ENCODE measurements around the gene EXOC4.

Gene EXOC4

DNA sequence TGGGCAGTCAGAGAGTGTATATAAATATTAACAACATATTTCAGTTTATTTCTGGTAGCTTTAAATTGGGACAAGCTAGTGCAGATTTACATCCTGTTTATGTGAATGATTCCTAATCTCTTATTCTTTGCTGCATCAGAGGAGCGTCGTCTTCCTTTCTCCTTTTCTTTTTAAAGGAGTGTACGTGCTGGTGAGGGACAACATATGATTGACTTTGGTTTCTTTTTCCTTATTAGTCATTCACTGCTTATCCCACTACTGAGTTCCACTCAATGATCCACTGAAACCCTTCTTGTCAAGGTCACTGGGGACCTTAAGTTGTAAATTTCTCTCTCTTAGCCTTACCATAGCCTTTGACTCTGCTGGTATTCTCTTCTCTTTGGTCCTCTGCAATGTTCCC lies 116.3 kb downstream of the EXOC4 start:
- no peak for DNase-seq

DNA sequence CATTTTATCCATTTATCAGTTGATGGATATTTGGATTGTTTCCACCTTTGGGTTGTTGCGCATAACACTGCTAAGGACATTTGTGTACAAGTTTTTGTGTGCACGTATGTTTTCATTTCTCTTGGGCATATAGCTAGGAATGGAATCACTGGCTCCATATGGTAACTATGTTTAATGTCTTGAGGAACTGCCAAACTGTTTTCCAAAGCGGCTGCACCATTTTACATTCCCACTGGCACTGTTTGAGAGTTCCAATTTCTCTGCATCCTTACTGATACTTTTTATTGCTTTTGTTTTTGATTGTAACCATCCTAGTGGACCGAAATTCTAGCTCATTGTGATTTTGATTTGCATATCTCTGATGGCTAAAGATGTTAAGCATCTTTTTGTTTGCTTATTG lies 118.7 kb downstream of the EXOC4 start:
- no peak for DNase-seq

DNA sequence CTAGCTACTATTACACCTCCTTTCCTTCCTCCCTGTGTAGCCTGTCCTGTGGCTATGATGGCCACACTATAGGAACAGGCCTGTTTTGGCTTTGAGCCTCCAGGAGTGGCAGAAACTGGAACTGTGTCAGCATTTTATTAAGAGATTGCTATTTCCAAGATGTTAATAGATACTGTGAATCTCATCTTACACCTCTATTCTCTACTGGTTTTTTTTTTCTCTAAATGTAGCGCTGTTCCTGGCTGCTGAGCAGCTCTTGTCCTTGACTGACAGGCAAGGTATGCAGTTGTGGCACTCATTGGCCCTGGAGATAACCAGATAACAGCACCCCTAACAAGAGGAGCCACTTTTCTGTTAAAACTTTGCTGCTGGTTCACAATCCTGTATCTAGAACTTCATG lies 119.5 kb downstream of the EXOC4 start:
- DNase-seq: no peak

DNA sequence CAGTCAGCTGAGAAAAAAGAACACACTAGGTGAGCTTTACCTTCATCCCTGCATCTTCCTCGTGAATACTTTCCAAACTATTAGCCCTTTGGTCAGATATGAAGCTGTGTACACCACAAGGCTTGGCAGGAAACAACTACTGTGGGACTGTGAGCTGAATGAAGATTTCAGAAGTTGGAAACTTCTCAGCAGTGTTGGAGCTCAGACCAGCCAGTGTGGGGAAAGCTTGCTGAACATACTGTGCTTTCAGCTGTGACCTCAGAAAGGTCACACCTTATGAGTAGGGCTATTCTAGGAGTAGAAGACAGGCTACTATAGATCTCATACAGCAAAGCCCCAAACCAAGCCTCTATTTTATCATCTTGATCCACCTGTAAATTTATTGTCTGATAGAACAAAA lies 123.6 kb downstream of the EXOC4 start:
- no peak for DNase-seq

DNA sequence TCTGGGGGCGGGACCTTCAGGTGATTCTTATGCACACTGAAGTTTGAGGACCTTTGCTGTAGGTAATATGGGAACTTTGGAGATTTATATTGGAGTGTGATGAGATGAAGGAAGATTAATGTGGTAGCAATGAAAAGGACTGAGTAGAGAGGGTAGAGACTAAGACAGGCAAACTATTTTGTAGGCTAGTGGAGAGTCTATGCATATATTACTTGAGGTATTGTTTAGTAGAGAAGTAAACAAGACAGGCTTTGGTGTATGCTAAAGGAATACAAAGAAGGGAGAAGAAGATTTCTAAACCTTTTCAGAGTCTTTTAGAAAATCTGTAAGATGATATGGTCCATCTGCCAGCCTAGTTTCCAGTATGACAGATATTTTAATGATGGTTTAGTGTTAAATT lies 129.1 kb downstream of the EXOC4 start:
- no peak for DNase-seq

DNA sequence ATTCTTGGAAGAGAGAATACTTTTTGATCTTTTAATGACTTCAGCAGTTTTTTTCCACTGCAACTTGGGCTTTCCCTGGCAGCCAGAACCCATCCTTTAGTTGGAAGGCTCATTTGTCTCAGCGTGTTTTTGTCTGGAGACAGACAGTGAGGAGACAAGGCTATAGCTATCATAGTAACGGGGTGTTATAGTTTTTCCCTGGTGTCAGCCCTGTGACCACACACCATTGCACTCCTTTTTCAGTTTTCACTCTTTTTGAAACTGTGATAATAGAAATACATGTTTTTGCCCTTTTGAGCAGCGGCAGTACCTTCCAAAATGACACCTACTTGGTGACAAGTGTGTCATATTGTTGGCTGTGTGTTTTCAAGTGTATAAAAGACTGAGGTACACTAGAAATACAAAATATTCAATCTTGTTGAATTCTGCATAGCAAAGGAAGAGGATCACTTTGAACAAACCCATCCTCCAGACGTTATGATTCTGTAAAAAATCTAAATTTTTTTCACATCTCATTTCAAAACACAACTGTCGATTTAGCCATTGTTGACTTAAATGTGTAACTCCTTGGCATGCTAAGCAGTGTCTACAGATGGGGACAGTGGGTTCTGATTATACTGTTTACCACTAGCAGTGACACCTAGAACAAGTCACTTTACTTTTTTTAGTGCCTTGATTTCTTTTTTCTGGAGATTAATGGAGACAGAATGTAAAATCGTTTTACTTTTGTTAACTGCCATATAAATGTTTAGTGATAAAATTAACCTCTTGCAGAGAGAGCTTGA lies 130.1 kb downstream of the EXOC4 start:
- no peak for DNase-seq

DNA sequence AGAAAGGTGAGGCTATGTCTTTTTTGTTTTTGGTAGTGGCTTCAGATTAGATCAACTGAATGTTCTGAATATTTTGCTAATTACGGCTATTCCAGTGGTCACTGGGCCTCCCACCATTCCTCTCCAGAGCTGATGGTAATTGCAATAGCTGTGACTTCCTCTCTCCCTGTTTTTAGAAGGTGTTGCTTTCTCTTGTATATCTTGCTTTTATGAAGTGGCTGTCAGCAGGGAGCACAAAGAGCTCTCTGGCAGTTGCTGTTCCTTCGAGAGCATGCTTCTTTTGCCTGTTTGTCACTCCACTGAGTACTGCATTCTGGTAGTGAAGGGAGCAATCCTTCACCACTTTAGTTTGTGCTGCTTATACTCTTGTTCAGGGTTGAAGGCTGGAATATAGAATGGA lies 133.3 kb downstream of the EXOC4 start:
- DNase-seq: no peak

DNA sequence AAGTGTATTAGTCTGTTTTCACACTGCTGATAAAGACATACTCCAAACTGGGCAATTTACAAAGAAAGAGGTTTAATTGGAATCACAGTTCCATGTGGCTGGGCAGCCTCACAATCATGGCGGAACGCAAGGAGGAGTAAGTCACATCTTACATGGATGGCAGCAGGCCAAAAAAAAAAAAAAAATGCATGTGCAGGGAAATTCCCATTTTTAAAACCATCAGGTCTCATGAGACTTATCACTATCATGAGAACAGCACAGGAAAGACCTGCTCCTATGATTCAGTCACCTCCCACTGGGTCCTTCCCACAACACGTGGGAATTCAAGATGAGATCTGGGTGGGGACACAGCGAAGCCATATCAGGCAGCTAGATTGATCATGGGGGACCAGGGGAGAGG lies 136.8 kb downstream of the EXOC4 start:
- DNase-seq: no peak

DNA sequence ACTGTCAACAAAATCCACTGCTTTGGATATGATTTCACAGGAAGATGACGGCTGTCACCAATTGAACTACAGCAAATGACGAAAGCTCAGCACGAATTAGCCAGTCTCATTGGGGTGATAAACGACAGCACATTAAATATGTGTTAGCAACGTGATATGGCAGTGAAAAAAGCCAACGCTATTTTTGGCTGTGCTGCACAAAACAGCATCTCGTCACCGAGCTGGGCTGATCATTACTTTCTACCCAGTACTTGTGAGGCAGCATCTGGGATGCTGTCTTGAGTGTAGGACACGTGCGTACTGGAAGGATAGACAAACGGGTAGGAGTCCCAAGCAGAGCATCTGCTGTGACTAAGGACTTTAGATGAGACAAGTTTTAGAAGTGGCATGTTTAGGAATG lies 138.3 kb downstream of the EXOC4 start:
- DNase-seq: no peak

DNA sequence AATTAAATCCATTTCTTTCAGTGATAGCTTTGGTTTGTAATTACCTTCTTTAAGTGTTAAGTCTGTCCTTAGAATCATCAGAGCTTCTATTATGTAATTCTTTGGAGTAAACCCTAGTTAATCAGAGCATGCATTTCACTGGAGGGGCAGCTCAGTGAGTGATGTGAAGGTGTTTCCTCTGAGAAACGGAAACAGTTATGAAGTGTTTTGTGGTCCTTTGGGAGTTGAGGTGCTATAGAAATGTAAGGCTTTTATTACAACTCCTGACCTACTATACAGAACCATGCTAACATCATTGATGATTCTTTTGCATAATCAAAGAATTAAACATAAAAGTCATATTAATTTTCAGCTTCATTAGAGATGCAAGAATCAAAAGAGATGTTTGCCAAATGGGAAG lies 141.5 kb downstream of the EXOC4 start:
- no peak for DNase-seq

DNA sequence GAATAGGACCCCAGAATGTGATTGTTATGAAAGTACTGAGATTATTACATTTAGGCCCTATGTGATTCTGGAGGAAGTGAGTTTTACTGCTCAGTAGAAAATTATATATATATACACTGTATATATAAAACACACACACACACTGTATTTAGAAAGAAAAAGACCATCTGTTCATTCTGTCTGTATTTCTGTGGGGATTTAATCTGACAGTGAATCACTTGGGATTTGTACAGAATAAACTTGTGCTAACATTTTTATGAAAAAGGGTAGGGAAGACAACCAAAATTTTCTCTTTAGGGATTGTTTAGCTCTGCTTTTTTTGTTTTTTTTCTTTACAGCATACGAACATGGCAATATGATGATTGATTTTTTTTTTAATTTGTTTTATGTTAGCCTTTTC lies 142.7 kb downstream of the EXOC4 start:
- DNase-seq: no peak

DNA sequence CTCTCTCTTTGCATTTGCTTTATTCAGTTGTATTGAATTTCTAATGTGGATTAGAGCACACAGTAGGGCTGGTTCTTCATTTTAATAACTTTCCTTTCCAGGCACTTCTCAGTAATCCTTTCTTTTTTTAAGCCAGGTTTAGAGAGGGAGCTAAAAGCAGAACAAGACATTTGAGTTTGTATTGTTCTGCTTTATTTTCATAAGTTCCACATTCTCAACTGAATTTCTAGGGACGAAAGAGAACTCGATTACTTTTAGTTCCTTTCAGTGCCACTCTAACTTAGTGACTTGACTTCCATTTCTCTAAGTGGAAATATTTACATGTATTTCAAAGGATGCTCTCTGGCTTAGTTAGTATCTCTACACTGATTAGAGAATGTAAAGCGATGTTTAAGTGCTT lies 145.6 kb downstream of the EXOC4 start:
- no peak for DNase-seq

DNA sequence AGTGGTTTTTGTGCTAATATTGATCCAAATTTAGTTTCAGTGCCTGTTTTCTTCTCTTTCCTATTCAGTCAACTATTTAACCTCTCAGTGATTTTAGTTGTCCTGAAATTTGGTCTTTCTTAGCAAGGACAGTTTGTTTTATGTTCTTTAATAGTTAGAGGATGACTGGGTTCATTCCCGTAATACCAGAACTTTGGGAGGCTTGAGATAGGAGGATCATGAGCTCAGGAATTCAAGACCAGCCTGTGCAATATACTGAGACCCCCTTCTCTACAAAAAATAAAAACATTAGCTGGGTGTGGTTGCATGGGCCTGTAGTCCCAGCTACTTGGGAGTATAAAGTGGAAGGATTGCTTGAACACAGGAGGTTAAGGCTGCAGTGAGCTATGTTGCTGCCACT lies 148.3 kb downstream of the EXOC4 start:
- no peak for DNase-seq

DNA sequence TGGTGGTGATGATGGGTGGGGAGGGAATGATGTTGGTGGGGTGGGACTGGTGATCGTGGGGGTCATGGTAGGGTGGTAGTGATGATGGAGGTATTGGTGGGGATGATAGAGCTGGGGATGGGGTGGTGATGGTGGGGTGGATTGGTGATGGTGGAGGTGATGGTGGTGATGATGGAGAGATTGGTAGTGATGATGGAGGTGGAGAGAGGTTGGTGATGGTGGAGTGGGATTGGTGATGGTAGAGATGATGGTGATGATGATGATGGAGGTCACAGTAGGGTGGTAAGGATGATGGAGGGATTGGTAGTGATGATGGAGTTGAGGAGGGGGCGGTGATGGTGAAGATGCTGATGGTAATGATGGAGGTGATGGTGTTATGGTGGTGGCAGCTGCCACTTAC lies 155.3 kb downstream of the EXOC4 start:
- no peak for DNase-seq

DNA sequence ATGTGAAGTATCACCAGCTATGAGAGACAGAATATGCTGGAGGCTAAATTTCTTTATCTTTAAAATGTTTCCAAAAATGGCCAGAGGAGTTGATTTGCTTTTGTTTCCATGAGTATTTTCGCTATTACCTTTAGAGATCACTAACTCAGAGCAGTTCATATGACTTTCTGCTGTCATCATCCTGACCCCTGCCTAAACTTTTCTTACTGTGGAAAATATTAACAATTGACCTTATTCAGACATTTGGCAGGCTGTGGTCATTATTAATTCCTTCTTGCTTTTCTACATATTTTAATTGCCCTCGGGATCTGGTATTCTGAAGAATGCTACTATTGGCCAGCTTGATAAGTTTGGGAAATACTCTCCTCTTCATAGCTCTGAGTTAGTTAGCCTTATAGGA lies 156.5 kb downstream of the EXOC4 start:
- no peak for DNase-seq

DNA sequence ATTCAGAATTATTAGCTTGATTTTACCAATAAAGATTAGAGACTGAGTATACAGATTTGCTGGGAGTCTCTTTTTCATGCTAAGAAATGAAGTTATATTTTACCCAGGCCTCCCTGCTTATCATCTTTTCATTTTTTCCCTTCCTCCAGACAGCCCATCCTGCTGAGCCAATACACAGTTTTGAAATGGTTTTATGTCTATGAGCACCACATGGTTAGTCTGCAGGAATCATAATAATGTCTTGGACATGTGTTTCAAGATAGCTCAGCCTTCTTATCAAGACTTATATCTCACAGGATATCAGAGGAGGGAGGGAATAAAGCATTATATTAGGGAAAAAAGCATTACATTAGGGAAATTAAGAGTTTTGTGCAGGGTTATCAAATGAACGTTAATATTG lies 157.1 kb downstream of the EXOC4 start:
- DNase-seq: no peak

DNA sequence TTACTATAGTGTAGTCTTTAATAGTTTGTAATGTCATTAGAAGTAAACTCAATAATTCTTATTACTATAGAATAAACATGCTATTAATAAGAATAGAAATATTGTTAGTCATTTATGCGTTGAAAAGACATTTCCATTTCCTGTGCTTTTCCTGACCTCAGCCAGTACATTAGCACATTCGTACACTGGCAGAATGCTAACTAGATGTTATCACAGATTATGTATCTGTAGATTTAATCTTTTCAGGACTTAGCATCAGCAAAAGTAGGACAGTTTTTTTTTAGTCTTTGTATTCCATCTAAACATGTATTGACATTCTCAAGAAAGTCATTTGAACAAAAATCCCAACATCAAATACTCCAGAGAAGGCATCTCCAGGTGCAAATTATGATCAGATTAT lies 158.5 kb downstream of the EXOC4 start:
- no peak for DNase-seq

DNA sequence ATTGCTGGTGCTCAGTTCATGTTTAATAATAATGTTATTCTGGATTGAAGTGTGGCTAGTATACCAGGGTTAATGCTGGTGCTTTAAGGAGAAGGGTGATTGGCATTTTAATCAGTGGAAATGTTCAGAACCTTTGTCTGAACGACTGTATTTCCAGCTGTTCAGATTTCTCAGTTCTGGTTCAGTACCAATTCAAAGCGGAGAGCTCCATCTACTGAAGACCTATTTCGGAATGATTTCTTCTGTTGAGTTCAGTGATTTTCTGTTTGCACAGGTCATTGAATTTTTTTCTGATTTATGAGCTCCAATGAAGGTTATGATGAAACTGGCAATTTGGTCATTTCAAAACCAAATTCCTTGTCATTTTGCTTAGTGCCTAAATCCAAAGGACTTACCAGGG lies 160.1 kb downstream of the EXOC4 start:
- no peak for DNase-seq

DNA sequence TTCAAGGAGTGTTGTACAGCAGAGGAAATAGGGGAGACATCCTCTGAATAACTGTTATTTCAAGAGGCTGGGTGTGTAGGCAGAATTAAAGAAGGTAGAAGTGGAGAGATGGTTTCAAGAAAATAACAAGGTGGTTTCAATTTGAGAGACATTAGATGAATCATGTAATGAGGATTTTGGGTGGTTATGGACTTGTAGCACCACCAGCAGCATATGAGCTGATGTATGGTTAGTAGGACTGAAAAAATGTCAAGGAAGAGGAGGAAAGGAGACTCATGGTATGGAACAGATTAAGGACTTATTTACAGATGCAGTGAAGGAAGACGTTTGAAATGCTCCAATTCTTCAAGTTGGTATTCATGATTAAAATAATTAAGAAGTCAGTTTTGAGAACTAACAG lies 166.2 kb downstream of the EXOC4 start:
- DNase-seq: no peak

DNA sequence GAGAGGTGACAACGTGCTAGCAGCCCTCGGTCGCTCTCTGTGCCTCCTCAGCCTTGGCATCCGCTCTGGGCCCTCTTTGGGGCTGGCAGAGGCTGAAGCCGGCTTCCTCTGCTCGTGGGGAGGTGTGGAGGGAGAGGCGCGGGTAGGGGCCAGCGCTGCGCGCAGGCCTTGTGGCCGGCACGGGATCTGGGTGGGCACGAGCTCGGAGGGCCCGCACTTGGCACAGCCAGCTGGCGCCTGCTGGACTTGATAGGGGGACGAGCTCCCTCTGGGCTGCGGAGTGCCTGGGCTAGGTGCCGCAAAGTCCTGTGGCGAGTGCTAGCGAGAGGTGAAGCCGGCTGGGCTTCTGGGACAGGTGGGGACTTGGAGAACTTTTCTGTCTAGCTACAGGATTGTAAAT lies 170.7 kb downstream of the EXOC4 start:
- no peak for DNase-seq

DNA sequence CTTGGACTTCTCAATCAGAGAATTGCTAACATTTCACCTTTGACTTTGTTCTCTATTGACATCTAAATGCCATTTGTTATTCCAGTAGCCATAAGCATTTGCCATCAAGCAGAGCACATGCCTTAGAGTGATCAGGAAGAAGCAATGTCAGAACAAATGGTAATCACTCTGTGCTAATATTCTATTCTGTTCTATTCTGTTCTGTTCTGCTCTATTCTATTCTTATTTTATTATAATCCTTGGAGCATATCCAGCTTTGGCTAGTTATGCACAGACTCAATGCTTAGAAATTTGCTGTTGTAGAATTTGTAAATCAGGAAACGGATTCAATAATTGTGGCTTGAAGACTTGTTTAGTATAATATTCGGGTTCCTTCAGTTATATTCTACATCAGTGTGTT lies 175.4 kb downstream of the EXOC4 start:
- no peak for DNase-seq

DNA sequence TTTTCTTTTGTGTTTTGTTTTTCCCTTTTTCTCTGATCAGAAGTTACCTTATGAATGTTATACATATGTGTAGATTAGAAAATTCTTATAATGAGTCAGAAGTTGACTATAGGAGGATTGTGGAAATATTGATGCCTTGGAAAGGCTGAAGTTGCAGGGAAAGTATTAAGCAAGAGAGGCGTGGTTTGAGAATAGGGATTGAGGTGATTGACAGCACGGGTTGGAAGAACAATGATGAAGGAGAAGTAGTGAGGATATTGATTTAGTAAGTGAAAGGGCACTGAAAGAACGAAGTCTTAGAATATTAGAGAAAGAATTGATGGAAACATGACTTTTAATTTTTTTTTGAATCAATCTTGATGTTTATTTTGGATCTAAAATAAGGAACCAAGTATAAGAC lies 176.0 kb downstream of the EXOC4 start:
- no peak for DNase-seq

DNA sequence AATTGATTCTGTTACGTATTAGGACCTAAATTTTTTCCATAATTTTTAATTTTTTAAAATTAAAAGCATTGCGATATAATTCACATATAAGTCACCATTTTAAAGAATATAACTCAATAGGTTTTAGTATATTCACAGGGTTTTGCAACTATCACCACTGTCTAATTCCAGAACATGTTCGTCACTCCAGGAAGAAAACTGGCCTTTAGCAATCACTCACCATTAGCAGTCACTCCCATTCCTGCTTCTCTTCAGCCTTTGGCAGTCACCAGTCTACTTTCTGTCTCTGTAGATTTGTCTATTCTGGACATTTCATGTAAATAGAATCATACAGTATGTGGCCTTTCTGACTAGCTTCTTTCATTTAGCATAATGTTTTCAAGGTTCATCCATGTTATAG lies 176.5 kb downstream of the EXOC4 start:
- DNase-seq: no peak

DNA sequence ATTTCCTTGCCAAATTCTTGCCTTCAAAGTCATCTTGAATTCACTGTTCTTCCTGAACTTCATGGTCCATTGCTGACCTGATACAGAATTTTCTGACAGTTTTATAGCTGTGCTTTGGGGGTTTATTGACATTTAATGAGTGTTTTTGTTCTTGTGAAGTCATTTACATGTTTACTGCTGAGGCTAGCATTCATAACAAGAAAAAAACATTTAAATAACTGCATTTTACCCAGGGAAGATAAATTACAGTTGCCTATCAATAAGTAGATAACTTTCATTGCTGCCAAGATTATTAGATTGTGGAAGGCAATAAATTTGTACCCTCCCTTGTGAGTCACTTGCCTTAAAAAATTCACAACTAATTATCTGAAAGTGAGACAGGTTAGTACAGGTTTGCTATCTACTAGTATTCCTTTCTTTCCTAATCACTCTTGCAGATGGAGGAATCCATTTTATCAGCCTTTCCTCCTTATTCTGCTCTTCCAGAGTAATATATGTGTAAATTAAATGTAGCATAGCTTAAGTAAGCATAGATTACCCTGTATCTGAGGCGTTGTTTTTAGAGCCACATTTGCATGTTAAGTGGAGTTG lies 178.4 kb downstream of the EXOC4 start:
- DNase-seq: no peak

DNA sequence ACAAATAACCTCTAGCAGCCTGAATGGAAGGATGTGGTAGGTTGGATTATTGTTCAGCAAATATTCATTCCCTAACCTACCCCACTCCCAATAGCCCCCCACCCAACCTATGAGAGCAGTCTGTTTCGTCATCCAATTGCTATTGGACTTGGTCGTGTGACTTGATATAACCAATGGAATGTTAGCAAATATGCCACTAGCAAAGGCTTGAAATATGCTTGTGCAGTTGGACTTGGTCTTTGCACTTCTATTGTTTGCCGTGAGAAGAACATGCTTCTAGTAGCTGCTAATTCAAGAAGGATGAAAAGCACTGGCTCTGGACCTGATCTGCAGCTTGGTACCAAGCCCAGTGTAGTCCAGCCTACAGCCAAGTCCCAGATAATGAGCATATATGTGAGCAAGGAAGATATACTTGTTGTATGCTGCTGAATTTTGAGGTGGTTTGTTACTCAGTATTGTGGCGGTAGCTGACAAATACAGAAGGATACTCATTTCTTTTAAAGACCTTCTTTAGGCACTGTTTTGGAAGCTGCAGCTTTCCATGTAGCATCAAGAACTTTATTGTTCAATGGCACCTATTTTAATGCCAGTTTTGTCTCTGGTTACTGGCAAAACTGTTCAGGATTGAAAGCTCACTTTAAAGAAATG lies 180.4 kb downstream of the EXOC4 start:
- DNase-seq: no peak
